ENCODE data around the gene TSHR. TPM values are rescaled to one million over a fixed set of nuclear protein-coding genes. Genes with fewer than 3 reads are reported as not detected.

The TSHR gene
- total RNA-seq, 1 donor from 2014 or later: not detected

GRCh38 chr14:80958226-80958625 lies 2.8 kb downstream of the TSHR start:
- Mint-ChIP-seq H3K4me1 (ENCODE audit: low read depth) (peaks cover 4% of the 10 kb centered on the region), H3K4me3 (ENCODE audit: low read depth) (no peak overlapping the region), H3K36me3 (ENCODE audit: insufficient read depth) (no peaks in the 10 kb centered on the region), H3K27ac (no peak overlapping the region), H3K27me3 (peaks cover 39% of the 10 kb centered on the region), H3K9me3 (ENCODE audit: low read depth) (no peaks in the 10 kb centered on the region)
- no peak for DNase-seq (ENCODE audit: low spot score, unreplicated experiment)
- TF ChIP-seq CTCF (IDR thresholded peaks at IDR 0.05; ENCODE audit: unreplicated experiment): no peak

- no peaks in the 10 kb centered on the region for H3K36me3 Mint-ChIP-seq (ENCODE audit: insufficient read depth)
- H3K9me3 Mint-ChIP-seq (ENCODE audit: low read depth): no peaks in the 10 kb centered on the region
- H3K27me3 Mint-ChIP-seq: peaks cover 39% of the 10 kb centered on the region
Observed at GRCh38 chr14:80958939-80959338, 3.5 kb downstream of the TSHR start.

DNA sequence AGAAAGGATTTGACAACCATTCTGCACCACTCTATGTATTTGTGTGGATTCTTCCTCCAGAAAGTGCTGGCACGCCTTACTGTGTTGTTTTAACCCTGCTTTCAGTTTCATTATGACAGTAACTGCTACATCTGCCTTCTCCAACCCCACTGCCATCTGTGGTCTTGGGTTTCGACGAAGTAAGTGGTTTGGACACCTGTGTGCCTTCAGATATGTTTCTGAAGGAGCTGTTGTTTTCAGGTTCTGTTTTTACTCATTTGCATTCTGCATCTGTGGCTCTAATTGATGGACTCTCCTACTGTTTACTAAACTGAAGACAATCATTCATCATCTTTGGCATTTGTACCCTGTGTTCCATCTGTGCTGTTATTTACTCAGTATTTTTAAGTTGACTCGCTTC lies 4.1 kb downstream of the TSHR start:
- DNase-seq (ENCODE audit: low spot score, unreplicated experiment): no peak
- H3K4me3 Mint-ChIP-seq (ENCODE audit: low read depth): no peak overlapping the region

More at GRCh38 chr14:80958939-80959338, 3.5 kb downstream of the TSHR start:
- Mint-ChIP-seq H3K4me3 (ENCODE audit: low read depth) (no peak overlapping the region), H3K27ac (no peak overlapping the region), H3K4me1 (ENCODE audit: low read depth) (peaks cover 4% of the 10 kb centered on the region)
- TF ChIP-seq CTCF (IDR thresholded peaks at IDR 0.05; ENCODE audit: unreplicated experiment): no peak
- DNase-seq (ENCODE audit: low spot score, unreplicated experiment): no peak

DNA sequence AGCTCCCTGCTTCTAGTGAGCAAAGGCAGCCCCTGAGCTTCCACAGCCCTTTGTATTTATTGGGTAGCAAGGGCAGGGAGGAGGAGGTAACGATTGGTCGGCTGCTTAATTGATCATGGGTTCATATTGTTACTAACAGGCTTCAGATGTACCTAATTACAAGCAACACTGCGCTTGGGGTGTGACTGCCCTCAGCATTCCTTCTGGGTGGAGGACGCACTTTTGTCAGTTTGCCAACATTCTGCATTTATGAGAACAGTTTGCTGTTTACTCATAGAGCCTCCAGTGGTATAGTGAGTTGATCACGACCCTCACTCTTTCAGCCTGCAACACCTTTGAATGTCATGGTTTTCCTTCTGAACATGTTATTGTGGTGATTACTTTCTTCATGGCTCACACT lies 9.6 kb downstream of the TSHR start:
- Mint-ChIP-seq H3K27me3 (no peaks in the 10 kb centered on the region), H3K4me3 (ENCODE audit: low read depth) (no peak overlapping the region), H3K27ac (no peak overlapping the region), H3K36me3 (ENCODE audit: insufficient read depth) (no peaks in the 10 kb centered on the region), H3K4me1 (ENCODE audit: low read depth) (no peaks in the 10 kb centered on the region), H3K9me3 (ENCODE audit: low read depth) (no peaks in the 10 kb centered on the region)
- DNase-seq (ENCODE audit: low spot score, unreplicated experiment): no peak
- TF ChIP-seq CTCF (IDR thresholded peaks at IDR 0.05; ENCODE audit: unreplicated experiment): no peak

More for the DNA sequence above, 4.1 kb downstream of the TSHR start:
- H3K27me3 Mint-ChIP-seq: peaks cover 39% of the 10 kb centered on the region
- TF ChIP-seq CTCF (IDR thresholded peaks at IDR 0.05; ENCODE audit: unreplicated experiment): no peak
- H3K36me3 Mint-ChIP-seq (ENCODE audit: insufficient read depth): no peaks in the 10 kb centered on the region
- H3K27ac Mint-ChIP-seq: no peak overlapping the region
- peaks cover 4% of the 10 kb centered on the region for H3K4me1 Mint-ChIP-seq (ENCODE audit: low read depth)
- H3K9me3 Mint-ChIP-seq (ENCODE audit: low read depth): no peaks in the 10 kb centered on the region

DNA sequence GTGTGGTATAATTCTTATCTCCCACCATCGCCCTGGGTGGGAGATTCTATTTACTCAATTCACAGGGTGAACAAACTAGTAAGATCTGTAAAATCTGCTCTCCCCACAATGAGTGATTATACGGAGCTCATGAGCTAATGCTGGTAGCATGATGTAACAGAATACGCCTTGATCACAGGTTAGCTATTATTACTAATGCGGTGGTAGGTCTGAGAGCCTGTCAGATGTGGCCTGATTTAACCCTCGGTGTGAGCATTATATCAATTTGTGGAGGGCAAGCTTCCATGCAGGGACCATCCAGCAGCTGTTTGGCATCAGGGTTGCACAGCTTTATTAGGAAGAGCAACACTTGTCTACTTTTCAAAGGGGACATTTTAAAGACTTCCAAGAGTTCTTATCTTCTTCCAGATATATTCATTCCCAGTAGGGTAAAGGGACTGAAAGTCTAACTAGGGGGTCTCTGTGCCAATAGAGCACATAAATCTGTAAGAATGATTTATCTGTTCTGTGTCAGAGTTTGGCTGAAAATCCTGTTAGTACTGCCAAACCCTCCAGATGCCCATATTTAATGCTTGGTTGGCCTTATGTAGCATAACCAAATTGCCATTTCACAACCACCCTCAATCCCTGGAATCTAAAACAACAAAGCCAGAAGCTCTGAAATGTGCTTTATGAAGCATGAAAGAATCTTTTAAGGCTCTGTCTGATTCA lies 18.7 kb downstream of the TSHR start:
- no peak for TF ChIP-seq CTCF (IDR thresholded peaks at IDR 0.05; ENCODE audit: unreplicated experiment)
- Mint-ChIP-seq H3K36me3 (ENCODE audit: insufficient read depth) (no peaks in the 10 kb centered on the region), H3K9me3 (ENCODE audit: low read depth) (no peaks in the 10 kb centered on the region), H3K4me1 (ENCODE audit: low read depth) (peaks cover 2% of the 10 kb centered on the region), H3K27ac (no peak overlapping the region), H3K4me3 (ENCODE audit: low read depth) (no peak overlapping the region), H3K27me3 (peaks cover 11% of the 10 kb centered on the region)
- no peak for DNase-seq (ENCODE audit: low spot score, unreplicated experiment)
